GM23338 (cell line): ENCODE measurements around the gene LRRFIP2. TPM values are rescaled to one million over a fixed set of nuclear protein-coding genes. Genes with fewer than 3 reads are reported as not detected.

Source experiments
- ATAC-seq: fragments of 200-7000 bp; cut with Tn5 transposase; 3 replicates; pipeline ENCODE4 v1.9.1; 2020
- DNase-seq: peaks from one replicate; pipeline ENCODE4 v3.0.0-alpha.2; 2015; ENCODE audit warnings: low spot score
- H2AFZ ChIP-seq: fragments of 200-600 bp; sonication (generic); 2 replicates; pipeline ENCODE4 v1.8.0; 2016; ENCODE audit warnings: antibody characterized with exemption, mild to moderate bottlenecking, moderate library complexity
- H3F3A ChIP-seq: fragments of 200-600 bp; sonication (generic); replicated peaks from 2 replicates; pipeline ENCODE4 v1.8.0; 2017; ENCODE audit warnings: antibody characterized with exemption, mixed run types, low read depth
- H3K27ac ChIP-seq: fragments of 200-600 bp; sonication (generic); 2 replicates; pipeline ENCODE4 v1.6.1; 2016; ENCODE audit warnings: low read depth
- H3K27me3 ChIP-seq: fragments of 200-600 bp; sonication (generic); 2 replicates; pipeline ENCODE4 v1.8.0; 2016; ENCODE audit warnings: mild to moderate bottlenecking, mixed run types, moderate library complexity; ENCODE audit not compliant: insufficient read depth
- H3K36me3 ChIP-seq: fragments of 200-600 bp; sonication (generic); 2 replicates; pipeline ENCODE4 v1.8.0; 2016; ENCODE audit warnings: mild to moderate bottlenecking; ENCODE audit not compliant: insufficient read depth
- H3K4me1 ChIP-seq: fragments of 200-600 bp; sonication (generic); 2 replicates; pipeline ENCODE4 v1.8.0; 2016; ENCODE audit warnings: mild to moderate bottlenecking, moderate library complexity; ENCODE audit not compliant: insufficient read depth
- H3K4me2 ChIP-seq: fragments of 200-600 bp; sonication (generic); 2 replicates; pipeline ENCODE4 v1.7.1; 2017; ENCODE audit warnings: mixed run types
- H3K4me3 ChIP-seq: fragments of 200-600 bp; sonication (generic); 2 replicates; pipeline ENCODE4 v1.6.1; 2016; ENCODE audit warnings: mixed run types
- H3K79me2 ChIP-seq: fragments of 200-600 bp; sonication (generic); replicated peaks from 2 replicates; pipeline ENCODE4 v1.8.0; 2017; ENCODE audit warnings: mild to moderate bottlenecking; ENCODE audit not compliant: insufficient read depth
- H3K9me2 ChIP-seq: fragments of 200-600 bp; sonication (generic); 2 replicates; pipeline ENCODE4 v1.8.0; 2017; ENCODE audit not compliant: insufficient read depth
- H4K20me1 ChIP-seq: fragments of 200-600 bp; sonication (generic); replicated peaks from 2 replicates; pipeline ENCODE4 v1.8.0; 2017; ENCODE audit warnings: mild to moderate bottlenecking; ENCODE audit not compliant: insufficient read depth
- H3K27ac Mint-ChIP-seq: 2 replicates; pipeline ENCODE4 v1.8.0; 2020; ENCODE audit warnings: inconsistent platforms, mild to moderate bottlenecking, moderate library complexity, mixed read lengths
- H3K27me3 Mint-ChIP-seq: 3 replicates; pipeline ENCODE4 v1.8.0; 2022; ENCODE audit warnings: low read depth, mild to moderate bottlenecking, moderate library complexity, mixed read lengths, inconsistent platforms; ENCODE audit not compliant: insufficient read depth, poor library complexity
- H3K36me3 Mint-ChIP-seq: 3 replicates; pipeline ENCODE4 v1.8.0; 2021; ENCODE audit warnings: low read depth, mild to moderate bottlenecking, inconsistent platforms, moderate library complexity, mixed read lengths
- H3K4me1 Mint-ChIP-seq: 3 replicates; pipeline ENCODE4 v1.8.0; 2020; ENCODE audit warnings: mild to moderate bottlenecking, inconsistent platforms, mixed read lengths
- H3K4me3 Mint-ChIP-seq: 3 replicates; pipeline ENCODE4 v1.8.0; 2021; ENCODE audit warnings: moderate library complexity, mild to moderate bottlenecking, inconsistent platforms, mixed read lengths
- H3K9me3 Mint-ChIP-seq: 3 replicates; pipeline ENCODE4 v1.8.0; 2020; ENCODE audit warnings: moderate library complexity, mild to moderate bottlenecking, inconsistent platforms, mixed read lengths
- CREB1 ChIP-seq: fragments of 250-450 bp; sonication (Bioruptor Pico); IDR thresholded peaks from 2 replicates; pipeline ENCODE4 v1.5.0; 2020; ENCODE audit warnings: low read depth, mild to moderate bottlenecking, moderate library complexity
- EZH2 ChIP-seq: fragments of 200-600 bp; sonication (generic); IDR thresholded peaks from one replicate; pipeline ENCODE4 v1.8.0; 2017; ENCODE audit warnings: antibody characterized with exemption, mild to moderate bottlenecking, low read depth; ENCODE audit not compliant: unreplicated experiment
- EZH2phosphoT487 ChIP-seq: fragments of 200-600 bp; sonication (generic); IDR thresholded peaks from one replicate; pipeline ENCODE4 v1.8.1; 2018; ENCODE audit warnings: antibody characterized with exemption; ENCODE audit not compliant: unreplicated experiment
- JUNB ChIP-seq: IDR thresholded peaks from one replicate; pipeline ENCODE4 v1.6.1; 2016; ENCODE audit warnings: antibody characterized with exemption; ENCODE audit not compliant: unreplicated experiment
- NANOG ChIP-seq: IDR thresholded peaks from 2 replicates; pipeline ENCODE4 v1.6.1; 2016; ENCODE audit warnings: antibody characterized with exemption, borderline replicate concordance
- STAT1 ChIP-seq: IDR thresholded peaks from one replicate; pipeline ENCODE4 v1.6.1; 2016; ENCODE audit warnings: antibody characterized with exemption; ENCODE audit not compliant: unreplicated experiment
- ZNF114 ChIP-seq: fragments of 250-450 bp; sonication (Bioruptor Pico); IDR thresholded peaks from 2 replicates; pipeline ENCODE4 v1.5.0; 2020; ENCODE audit warnings: mild to moderate bottlenecking, moderate library complexity
- ZNF331 ChIP-seq: fragments of 250-450 bp; sonication (Bioruptor Pico); IDR thresholded peaks from 2 replicates; pipeline ENCODE4 v1.5.0; 2020; ENCODE audit warnings: low read depth, mild to moderate bottlenecking, moderate library complexity
- polyA plus RNA-seq: library from polyadenylated mRNA; unstranded; fragments of >200 nt; fragmentation: Nextera tagmentation; extraction: Ambion mirVana; gene quantifications from 2 replicates; pipeline ENCODE4 v1.2.1, GENCODE V29; 2016
- total RNA-seq: library from RNA; depleted of rRNA; stranded (reverse); fragments of >200 nt; shearing (Covaris generic); gene quantifications from 2 replicates; pipeline ENCODE4 v1.2.3, GENCODE V29; 2014
- TF ChIP-seq, protein P1 (sequence below): fragments of 250-450 bp; sonication (Bioruptor Pico); IDR thresholded peaks from 2 replicates; pipeline ENCODE4 v1.5.0; 2020; ENCODE audit warnings: mild to moderate bottlenecking, moderate library complexity
- TF ChIP-seq, protein P2 (sequence below): IDR thresholded peaks from 2 replicates; pipeline ENCODE4 v1.6.1; 2016; ENCODE audit warnings: antibody characterized with exemption
- TF ChIP-seq, protein P3 (sequence below): IDR thresholded peaks from one replicate; pipeline ENCODE4 v1.6.1; 2018; ENCODE audit warnings: antibody characterized with exemption; ENCODE audit not compliant: unreplicated experiment
- TF ChIP-seq, protein P4 (sequence below), 2 experiments: fragments of 200-600 bp in 1 of 2; sonication (generic) in 1 of 2; conservative IDR thresholded peaks; 2 replicates each; pipeline versions ENCODE4 v1.5.1 to v1.6.1; 2016 to 2017; ENCODE audit warnings: antibody characterized with exemption in 2 of 2, low read depth in 2 of 2, mild to moderate bottlenecking in 2 of 2, moderate library complexity in 1 of 2

Gene LRRFIP2
- total and polyA plus RNA-seq, 2 experiments from 2014 or later = 20.3 to 29.0 TPM

DNA sequence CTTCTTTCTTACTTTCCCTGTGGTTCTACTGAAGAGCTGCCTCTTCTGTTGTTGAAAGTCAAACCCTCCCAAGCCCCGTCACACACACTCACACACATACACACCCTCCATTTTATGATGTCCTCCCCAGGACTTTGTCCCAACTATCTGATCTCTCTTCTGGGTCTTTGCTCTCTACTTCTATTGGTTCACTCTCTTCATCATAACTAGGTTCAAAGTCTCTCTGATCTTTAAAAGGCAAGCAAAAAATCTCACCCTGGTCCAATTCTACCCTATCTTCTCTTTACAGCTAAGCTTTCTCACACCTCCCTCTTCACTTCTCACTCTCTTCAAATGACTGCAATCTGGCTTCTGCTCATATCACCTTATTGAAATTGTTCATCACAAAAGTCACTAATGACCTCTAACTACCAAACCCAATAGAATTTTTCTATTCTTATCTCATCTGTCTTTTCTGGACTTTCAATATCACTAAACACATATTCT, 34.8 kb downstream of the LRRFIP2 start (continued):
- TF ChIP-seq, protein P1, sequence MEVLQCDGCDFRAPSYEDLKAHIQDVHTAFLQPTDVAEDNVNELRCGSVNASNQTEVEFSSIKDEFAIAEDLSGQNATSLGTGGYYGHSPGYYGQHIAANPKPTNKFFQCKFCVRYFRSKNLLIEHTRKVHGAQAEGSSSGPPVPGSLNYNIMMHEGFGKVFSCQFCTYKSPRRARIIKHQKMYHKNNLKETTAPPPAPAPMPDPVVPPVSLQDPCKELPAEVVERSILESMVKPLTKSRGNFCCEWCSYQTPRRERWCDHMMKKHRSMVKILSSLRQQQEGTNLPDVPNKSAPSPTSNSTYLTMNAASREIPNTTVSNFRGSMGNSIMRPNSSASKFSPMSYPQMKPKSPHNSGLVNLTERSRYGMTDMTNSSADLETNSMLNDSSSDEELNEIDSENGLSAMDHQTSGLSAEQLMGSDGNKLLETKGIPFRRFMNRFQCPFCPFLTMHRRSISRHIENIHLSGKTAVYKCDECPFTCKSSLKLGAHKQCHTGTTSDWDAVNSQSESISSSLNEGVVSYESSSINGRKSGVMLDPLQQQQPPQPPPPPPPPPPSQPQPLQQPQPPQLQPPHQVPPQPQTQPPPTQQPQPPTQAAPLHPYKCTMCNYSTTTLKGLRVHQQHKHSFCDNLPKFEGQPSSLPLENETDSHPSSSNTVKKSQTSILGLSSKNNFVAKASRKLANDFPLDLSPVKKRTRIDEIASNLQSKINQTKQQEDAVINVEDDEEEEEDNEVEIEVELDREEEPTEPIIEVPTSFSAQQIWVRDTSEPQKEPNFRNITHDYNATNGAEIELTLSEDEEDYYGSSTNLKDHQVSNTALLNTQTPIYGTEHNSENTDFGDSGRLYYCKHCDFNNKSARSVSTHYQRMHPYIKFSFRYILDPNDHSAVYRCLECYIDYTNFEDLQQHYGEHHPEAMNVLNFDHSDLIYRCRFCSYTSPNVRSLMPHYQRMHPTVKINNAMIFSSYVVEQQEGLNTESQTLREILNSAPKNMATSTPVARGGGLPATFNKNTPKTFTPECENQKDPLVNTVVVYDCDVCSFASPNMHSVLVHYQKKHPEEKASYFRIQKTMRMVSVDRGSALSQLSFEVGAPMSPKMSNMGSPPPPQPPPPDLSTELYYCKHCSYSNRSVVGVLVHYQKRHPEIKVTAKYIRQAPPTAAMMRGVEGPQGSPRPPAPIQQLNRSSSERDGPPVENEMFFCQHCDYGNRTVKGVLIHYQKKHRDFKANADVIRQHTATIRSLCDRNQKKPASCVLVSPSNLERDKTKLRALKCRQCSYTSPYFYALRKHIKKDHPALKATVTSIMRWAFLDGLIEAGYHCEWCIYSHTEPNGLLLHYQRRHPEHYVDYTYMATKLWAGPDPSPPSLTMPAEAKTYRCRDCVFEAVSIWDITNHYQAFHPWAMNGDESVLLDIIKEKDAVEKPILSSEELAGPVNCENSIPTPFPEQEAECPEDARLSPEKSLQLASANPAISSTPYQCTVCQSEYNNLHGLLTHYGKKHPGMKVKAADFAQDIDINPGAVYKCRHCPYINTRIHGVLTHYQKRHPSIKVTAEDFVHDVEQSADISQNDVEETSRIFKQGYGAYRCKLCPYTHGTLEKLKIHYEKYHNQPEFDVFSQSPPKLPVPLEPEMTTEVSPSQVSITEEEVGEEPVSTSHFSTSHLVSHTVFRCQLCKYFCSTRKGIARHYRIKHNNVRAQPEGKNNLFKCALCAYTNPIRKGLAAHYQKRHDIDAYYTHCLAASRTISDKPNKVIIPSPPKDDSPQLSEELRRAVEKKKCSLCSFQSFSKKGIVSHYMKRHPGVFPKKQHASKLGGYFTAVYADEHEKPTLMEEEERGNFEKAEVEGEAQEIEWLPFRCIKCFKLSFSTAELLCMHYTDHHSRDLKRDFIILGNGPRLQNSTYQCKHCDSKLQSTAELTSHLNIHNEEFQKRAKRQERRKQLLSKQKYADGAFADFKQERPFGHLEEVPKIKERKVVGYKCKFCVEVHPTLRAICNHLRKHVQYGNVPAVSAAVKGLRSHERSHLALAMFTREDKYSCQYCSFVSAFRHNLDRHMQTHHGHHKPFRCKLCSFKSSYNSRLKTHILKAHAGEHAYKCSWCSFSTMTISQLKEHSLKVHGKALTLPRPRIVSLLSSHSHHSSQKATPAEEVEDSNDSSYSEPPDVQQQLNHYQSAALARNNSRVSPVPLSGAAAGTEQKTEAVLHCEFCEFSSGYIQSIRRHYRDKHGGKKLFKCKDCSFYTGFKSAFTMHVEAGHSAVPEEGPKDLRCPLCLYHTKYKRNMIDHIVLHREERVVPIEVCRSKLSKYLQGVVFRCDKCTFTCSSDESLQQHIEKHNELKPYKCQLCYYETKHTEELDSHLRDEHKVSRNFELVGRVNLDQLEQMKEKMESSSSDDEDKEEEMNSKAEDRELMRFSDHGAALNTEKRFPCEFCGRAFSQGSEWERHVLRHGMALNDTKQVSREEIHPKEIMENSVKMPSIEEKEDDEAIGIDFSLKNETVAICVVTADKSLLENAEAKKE (CRISPR knock-in tag) = no peak
- no peak for TF ChIP-seq ZNF114 (CRISPR knock-in tag)
- TF ChIP-seq EZH2phosphoT487 = no peak
- TF ChIP-seq ZNF331 (CRISPR knock-in tag) = no peak

DNA sequence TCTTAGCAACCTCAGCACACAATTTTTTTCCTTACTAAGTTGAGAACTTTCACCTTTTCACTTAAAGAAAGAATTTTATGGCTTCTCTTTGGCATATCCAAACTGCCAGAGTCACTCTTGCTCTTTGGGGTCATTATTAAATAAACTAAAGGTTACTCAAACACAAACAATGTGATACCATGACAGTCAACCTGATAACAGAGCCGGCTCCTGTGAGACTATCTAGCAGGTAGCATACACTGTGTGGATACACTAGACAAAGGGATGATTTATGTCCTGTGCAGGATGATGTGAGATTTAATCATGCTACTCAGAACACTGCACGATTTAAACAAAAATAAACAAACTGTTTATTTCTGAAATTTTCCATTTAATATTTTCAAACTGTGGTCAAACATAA, 35.6 kb downstream of the LRRFIP2 start:
- Histone ChIP-seq H3K27ac (no peak overlapping the region), H3K27me3 (no peaks in the 10 kb centered on the region), H2AFZ (no peak overlapping the region), H4K20me1 (no peaks in the 10 kb centered on the region; the same call in 1 of the 2 replicates), H3K79me2 (peaks cover 11% of the 10 kb centered on the region), H3K9me2 (no peaks in the 10 kb centered on the region), H3K4me3 (no peak overlapping the region), H3K4me1 (no peaks in the 10 kb centered on the region), H3K4me2 (no peak overlapping the region), H3F3A (no peaks in the 10 kb centered on the region), H3K36me3 (no peaks in the 10 kb centered on the region)
- Mint-ChIP-seq H3K27me3 (no peaks in the 10 kb centered on the region), H3K4me3 (no peak overlapping the region), H3K4me1 (no peaks in the 10 kb centered on the region; the same call in 2 of the 3 replicates), H3K27ac (no peak overlapping the region), H3K36me3 (peaks cover 6% of the 10 kb centered on the region; the same call in 2 of the 3 replicates), H3K9me3 (no peaks in the 10 kb centered on the region)
- no peak for ATAC-seq
- no peak for DNase-seq
- TF ChIP-seq STAT1 (no peak), EZH2phosphoT487 (no peak), CREB1 (no peak), JUNB (no peak), EZH2 (no peak), ZNF331 (CRISPR knock-in tag) (no peak), ZNF114 (CRISPR knock-in tag) (no peak), NANOG (no peak)
- TF ChIP-seq, protein P2, sequence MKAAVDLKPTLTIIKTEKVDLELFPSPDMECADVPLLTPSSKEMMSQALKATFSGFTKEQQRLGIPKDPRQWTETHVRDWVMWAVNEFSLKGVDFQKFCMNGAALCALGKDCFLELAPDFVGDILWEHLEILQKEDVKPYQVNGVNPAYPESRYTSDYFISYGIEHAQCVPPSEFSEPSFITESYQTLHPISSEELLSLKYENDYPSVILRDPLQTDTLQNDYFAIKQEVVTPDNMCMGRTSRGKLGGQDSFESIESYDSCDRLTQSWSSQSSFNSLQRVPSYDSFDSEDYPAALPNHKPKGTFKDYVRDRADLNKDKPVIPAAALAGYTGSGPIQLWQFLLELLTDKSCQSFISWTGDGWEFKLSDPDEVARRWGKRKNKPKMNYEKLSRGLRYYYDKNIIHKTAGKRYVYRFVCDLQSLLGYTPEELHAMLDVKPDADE = no peak
- TF ChIP-seq, protein P3, sequence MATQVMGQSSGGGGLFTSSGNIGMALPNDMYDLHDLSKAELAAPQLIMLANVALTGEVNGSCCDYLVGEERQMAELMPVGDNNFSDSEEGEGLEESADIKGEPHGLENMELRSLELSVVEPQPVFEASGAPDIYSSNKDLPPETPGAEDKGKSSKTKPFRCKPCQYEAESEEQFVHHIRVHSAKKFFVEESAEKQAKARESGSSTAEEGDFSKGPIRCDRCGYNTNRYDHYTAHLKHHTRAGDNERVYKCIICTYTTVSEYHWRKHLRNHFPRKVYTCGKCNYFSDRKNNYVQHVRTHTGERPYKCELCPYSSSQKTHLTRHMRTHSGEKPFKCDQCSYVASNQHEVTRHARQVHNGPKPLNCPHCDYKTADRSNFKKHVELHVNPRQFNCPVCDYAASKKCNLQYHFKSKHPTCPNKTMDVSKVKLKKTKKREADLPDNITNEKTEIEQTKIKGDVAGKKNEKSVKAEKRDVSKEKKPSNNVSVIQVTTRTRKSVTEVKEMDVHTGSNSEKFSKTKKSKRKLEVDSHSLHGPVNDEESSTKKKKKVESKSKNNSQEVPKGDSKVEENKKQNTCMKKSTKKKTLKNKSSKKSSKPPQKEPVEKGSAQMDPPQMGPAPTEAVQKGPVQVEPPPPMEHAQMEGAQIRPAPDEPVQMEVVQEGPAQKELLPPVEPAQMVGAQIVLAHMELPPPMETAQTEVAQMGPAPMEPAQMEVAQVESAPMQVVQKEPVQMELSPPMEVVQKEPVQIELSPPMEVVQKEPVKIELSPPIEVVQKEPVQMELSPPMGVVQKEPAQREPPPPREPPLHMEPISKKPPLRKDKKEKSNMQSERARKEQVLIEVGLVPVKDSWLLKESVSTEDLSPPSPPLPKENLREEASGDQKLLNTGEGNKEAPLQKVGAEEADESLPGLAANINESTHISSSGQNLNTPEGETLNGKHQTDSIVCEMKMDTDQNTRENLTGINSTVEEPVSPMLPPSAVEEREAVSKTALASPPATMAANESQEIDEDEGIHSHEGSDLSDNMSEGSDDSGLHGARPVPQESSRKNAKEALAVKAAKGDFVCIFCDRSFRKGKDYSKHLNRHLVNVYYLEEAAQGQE = no peak
- TF ChIP-seq, protein P4, sequence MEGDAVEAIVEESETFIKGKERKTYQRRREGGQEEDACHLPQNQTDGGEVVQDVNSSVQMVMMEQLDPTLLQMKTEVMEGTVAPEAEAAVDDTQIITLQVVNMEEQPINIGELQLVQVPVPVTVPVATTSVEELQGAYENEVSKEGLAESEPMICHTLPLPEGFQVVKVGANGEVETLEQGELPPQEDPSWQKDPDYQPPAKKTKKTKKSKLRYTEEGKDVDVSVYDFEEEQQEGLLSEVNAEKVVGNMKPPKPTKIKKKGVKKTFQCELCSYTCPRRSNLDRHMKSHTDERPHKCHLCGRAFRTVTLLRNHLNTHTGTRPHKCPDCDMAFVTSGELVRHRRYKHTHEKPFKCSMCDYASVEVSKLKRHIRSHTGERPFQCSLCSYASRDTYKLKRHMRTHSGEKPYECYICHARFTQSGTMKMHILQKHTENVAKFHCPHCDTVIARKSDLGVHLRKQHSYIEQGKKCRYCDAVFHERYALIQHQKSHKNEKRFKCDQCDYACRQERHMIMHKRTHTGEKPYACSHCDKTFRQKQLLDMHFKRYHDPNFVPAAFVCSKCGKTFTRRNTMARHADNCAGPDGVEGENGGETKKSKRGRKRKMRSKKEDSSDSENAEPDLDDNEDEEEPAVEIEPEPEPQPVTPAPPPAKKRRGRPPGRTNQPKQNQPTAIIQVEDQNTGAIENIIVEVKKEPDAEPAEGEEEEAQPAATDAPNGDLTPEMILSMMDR (conservative IDR thresholded peaks at IDR 0.05; ENCODE audit: low read depth in 2 of 2) = no peak
